ENCODE data around the gene SMIM24. TPM values are rescaled to one million over a fixed set of nuclear protein-coding genes. Genes with fewer than 3 reads are reported as not detected.

SMIM24 gene
- total and polyA plus RNA-seq, 9 of the 15 experiments (the other 6 are each of a cell fraction or from before 2014, with no cell fraction given), result 0.45 to 12.3 (median 1.4) TPM; not detected in 1

- BruUV-seq (replicated peaks), result TSS peak; percentile 33
- FAIRE-seq, result no peak
- no peak overlapping the region for H3K9ac ChIP-seq (ENCODE audit: insufficient read depth in 1 of 2, low read depth in 2 of 2, low read length in 2 of 2)
- H3K36me3 ChIP-seq (ENCODE audit: control insufficient read depth, insufficient read depth, low read length), result peaks cover 49% of the 10 kb centered on the region; the same call in 2 of the 3 replicates
- H3K27ac ChIP-seq (ENCODE audit: extremely low read depth, low read depth, low read length), result no peak overlapping the region
- no peak for ATAC-seq
- H4K20me1 ChIP-seq (replicated peaks; ENCODE audit: control insufficient read depth, insufficient read depth, low read length), result no peaks in the 10 kb centered on the region
- POLR2A ChIA-PET, result no interaction called here
- H2AFZ ChIP-seq (ENCODE audit: low read depth, low read length), result no peak overlapping the region
- H3K79me2 ChIP-seq (ENCODE audit: control insufficient read depth, insufficient read depth, low read length), result no peaks in the 10 kb centered on the region
- no peak overlapping the region for H3K4me2 ChIP-seq (ENCODE audit: insufficient read depth, low read length)
- H3K4me3 ChIP-seq, result no peak overlapping the region
- DNase-seq (ENCODE audit: extremely low read depth in 1 of 4, low spot score in 3 of 4), result peak in 1 of 4 experiments; percentile 17
- CTCF ChIA-PET (ENCODE audit: low intra/inter-chr PET ratio), result no interaction called here
- in situ Hi-C loops (cut with MboI) (no loop called here), intact Hi-C loops (cut with micrococcal nuclease) (no loop called here)
- TF ChIP-seq ZFX (CRISPR knock-in tag; IDR thresholded peaks at IDR 0.05) (0 out of 2 replicates have a peak, but pooled peaks have one; percentile 14), ZBTB33 (CRISPR knock-in tag; IDR thresholded peaks at IDR 0.05) (0 out of 2 replicates have a peak, but pooled peaks have one; percentile 12), GTF3C2 (IDR thresholded peaks at IDR 0.05; ENCODE audit: borderline replicate concordance, extremely low read depth, insufficient read length) (no peak), CBX8 (IDR thresholded peaks at IDR 0.05; ENCODE audit: borderline replicate concordance, extremely low read depth, low read depth, low read length, poor library complexity, severe bottlenecking) (no peak), POLR2G (IDR thresholded peaks at IDR 0.05; ENCODE audit: low read depth, low read length) (0 out of 2 replicates have a peak, but pooled peaks have one; percentile 9), RBM22 (IDR thresholded peaks at IDR 0.05; ENCODE audit: low read depth, low read length, poor library complexity, severe bottlenecking) (peak; percentile 73), SAFB (IDR thresholded peaks at IDR 0.05; ENCODE audit: borderline replicate concordance, low read depth, low read length) (0 out of 2 replicates have a peak, but pooled peaks have one; percentile 21)
- H3K27me3 ChIP-seq (ENCODE audit: control insufficient read depth in 2 of 2, insufficient read depth in 2 of 2, low read length in 2 of 2), result no peaks in the 10 kb centered on the region
- peaks cover 0 to 48% of the 10 kb centered on the region in 2 experiments; a peak in 2 of 5 replicates for H3K4me1 ChIP-seq (replicated peaks in 1 of 2; ENCODE audit: control insufficient read depth in 2 of 2, insufficient read depth in 2 of 2, low read length in 2 of 2)
- peaks cover 7% of the 10 kb centered on the region for H3K9me3 ChIP-seq (replicated peaks; ENCODE audit: control insufficient read depth, insufficient read depth, low read depth, low read length)
- no peaks in the 10 kb centered on the region for H3K9me1 ChIP-seq (ENCODE audit: control insufficient read depth, insufficient read depth, low read length)
- WGBS (ENCODE audit: insufficient coverage, low coverage, missing lambda C conversion rate), result 98% methylated on average over 8 of the region's 58 CpGs
Observed at GRCh38 chr19:3462991-3463713, 17.2 kb downstream of the SMIM24 start.
